ENCODE measurements around the gene SYTL2. TPM values are rescaled to one million over a fixed set of nuclear protein-coding genes. Genes with fewer than 3 reads are reported as not detected.

Gene SYTL2
- total and polyA plus RNA-seq, 2 experiments from 2014 or later: 3.4 to 7.2 TPM

DNA sequence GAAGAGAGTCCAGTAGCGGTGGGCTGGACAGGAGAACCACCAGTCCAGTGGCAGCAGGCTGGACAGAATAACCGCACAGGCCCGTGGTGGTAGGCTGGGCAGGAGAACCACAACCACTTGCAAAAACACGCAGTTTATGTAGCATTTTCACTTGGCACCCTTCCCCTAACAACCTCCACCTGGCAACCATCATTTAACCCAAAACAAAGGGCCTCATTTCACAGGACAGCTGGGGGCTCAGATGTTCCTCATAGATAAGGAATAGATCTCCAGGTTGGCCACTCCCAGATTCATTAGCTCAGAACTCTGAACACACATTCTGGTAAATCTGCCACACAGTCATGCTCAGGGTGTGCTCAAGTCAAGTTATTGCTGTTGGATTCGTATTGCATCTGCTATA is 41.2 kb downstream of the SYTL2 start:
- Mint-ChIP-seq H3K4me3 (no peak overlapping the region), H3K9me3 (peaks cover 6% of the 10 kb centered on the region; the same call in 2 of the 3 replicates), H3K4me1 (peaks cover 16% of the 10 kb centered on the region), H3K27me3 (ENCODE audit: insufficient read depth, low read depth, poor library complexity) (peaks cover 2% of the 10 kb centered on the region), H3K36me3 (ENCODE audit: low read depth) (no peaks in the 10 kb centered on the region; the same call in 2 of the 3 replicates), H3K27ac (no peak overlapping the region)
- no peak overlapping the region for H3K4me3 ChIP-seq
- no peaks in the 10 kb centered on the region for H3F3A ChIP-seq (replicated peaks; ENCODE audit: low read depth)
- H2AFZ ChIP-seq: no peak overlapping the region
- H4K20me1 ChIP-seq (replicated peaks; ENCODE audit: insufficient read depth): no peaks in the 10 kb centered on the region
- TF ChIP-seq STAT1 (IDR thresholded peaks at IDR 0.05; ENCODE audit: unreplicated experiment): no peak
- TF ChIP-seq POLR2AphosphoS5 (IDR thresholded peaks at IDR 0.05; ENCODE audit: low read depth): no peak
- no peak for TF ChIP-seq CREB1 (CRISPR knock-in tag; IDR thresholded peaks at IDR 0.05; ENCODE audit: low read depth)
- TF ChIP-seq NANOG (IDR thresholded peaks at IDR 0.05; ENCODE audit: borderline replicate concordance): no peak
- no peak for TF ChIP-seq EZH2 (IDR thresholded peaks at IDR 0.05; ENCODE audit: low read depth, unreplicated experiment)
- TF ChIP-seq, protein P1, sequence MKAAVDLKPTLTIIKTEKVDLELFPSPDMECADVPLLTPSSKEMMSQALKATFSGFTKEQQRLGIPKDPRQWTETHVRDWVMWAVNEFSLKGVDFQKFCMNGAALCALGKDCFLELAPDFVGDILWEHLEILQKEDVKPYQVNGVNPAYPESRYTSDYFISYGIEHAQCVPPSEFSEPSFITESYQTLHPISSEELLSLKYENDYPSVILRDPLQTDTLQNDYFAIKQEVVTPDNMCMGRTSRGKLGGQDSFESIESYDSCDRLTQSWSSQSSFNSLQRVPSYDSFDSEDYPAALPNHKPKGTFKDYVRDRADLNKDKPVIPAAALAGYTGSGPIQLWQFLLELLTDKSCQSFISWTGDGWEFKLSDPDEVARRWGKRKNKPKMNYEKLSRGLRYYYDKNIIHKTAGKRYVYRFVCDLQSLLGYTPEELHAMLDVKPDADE (IDR thresholded peaks at IDR 0.05): no peak
- TF ChIP-seq, protein P2, sequence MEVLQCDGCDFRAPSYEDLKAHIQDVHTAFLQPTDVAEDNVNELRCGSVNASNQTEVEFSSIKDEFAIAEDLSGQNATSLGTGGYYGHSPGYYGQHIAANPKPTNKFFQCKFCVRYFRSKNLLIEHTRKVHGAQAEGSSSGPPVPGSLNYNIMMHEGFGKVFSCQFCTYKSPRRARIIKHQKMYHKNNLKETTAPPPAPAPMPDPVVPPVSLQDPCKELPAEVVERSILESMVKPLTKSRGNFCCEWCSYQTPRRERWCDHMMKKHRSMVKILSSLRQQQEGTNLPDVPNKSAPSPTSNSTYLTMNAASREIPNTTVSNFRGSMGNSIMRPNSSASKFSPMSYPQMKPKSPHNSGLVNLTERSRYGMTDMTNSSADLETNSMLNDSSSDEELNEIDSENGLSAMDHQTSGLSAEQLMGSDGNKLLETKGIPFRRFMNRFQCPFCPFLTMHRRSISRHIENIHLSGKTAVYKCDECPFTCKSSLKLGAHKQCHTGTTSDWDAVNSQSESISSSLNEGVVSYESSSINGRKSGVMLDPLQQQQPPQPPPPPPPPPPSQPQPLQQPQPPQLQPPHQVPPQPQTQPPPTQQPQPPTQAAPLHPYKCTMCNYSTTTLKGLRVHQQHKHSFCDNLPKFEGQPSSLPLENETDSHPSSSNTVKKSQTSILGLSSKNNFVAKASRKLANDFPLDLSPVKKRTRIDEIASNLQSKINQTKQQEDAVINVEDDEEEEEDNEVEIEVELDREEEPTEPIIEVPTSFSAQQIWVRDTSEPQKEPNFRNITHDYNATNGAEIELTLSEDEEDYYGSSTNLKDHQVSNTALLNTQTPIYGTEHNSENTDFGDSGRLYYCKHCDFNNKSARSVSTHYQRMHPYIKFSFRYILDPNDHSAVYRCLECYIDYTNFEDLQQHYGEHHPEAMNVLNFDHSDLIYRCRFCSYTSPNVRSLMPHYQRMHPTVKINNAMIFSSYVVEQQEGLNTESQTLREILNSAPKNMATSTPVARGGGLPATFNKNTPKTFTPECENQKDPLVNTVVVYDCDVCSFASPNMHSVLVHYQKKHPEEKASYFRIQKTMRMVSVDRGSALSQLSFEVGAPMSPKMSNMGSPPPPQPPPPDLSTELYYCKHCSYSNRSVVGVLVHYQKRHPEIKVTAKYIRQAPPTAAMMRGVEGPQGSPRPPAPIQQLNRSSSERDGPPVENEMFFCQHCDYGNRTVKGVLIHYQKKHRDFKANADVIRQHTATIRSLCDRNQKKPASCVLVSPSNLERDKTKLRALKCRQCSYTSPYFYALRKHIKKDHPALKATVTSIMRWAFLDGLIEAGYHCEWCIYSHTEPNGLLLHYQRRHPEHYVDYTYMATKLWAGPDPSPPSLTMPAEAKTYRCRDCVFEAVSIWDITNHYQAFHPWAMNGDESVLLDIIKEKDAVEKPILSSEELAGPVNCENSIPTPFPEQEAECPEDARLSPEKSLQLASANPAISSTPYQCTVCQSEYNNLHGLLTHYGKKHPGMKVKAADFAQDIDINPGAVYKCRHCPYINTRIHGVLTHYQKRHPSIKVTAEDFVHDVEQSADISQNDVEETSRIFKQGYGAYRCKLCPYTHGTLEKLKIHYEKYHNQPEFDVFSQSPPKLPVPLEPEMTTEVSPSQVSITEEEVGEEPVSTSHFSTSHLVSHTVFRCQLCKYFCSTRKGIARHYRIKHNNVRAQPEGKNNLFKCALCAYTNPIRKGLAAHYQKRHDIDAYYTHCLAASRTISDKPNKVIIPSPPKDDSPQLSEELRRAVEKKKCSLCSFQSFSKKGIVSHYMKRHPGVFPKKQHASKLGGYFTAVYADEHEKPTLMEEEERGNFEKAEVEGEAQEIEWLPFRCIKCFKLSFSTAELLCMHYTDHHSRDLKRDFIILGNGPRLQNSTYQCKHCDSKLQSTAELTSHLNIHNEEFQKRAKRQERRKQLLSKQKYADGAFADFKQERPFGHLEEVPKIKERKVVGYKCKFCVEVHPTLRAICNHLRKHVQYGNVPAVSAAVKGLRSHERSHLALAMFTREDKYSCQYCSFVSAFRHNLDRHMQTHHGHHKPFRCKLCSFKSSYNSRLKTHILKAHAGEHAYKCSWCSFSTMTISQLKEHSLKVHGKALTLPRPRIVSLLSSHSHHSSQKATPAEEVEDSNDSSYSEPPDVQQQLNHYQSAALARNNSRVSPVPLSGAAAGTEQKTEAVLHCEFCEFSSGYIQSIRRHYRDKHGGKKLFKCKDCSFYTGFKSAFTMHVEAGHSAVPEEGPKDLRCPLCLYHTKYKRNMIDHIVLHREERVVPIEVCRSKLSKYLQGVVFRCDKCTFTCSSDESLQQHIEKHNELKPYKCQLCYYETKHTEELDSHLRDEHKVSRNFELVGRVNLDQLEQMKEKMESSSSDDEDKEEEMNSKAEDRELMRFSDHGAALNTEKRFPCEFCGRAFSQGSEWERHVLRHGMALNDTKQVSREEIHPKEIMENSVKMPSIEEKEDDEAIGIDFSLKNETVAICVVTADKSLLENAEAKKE (CRISPR knock-in tag; IDR thresholded peaks at IDR 0.05): no peak
- TF ChIP-seq ZNF114 (CRISPR knock-in tag; IDR thresholded peaks at IDR 0.05): no peak
- TF ChIP-seq JUNB (IDR thresholded peaks at IDR 0.05; ENCODE audit: unreplicated experiment): no peak
- TF ChIP-seq, protein P3, sequence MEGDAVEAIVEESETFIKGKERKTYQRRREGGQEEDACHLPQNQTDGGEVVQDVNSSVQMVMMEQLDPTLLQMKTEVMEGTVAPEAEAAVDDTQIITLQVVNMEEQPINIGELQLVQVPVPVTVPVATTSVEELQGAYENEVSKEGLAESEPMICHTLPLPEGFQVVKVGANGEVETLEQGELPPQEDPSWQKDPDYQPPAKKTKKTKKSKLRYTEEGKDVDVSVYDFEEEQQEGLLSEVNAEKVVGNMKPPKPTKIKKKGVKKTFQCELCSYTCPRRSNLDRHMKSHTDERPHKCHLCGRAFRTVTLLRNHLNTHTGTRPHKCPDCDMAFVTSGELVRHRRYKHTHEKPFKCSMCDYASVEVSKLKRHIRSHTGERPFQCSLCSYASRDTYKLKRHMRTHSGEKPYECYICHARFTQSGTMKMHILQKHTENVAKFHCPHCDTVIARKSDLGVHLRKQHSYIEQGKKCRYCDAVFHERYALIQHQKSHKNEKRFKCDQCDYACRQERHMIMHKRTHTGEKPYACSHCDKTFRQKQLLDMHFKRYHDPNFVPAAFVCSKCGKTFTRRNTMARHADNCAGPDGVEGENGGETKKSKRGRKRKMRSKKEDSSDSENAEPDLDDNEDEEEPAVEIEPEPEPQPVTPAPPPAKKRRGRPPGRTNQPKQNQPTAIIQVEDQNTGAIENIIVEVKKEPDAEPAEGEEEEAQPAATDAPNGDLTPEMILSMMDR (conservative IDR thresholded peaks at IDR 0.05; ENCODE audit: low read depth in 2 of 2): no peak
- H3K27me3 ChIP-seq (ENCODE audit: insufficient read depth): no peaks in the 10 kb centered on the region
- H3K27ac ChIP-seq (ENCODE audit: low read depth): no peak overlapping the region
- H3K4me1 ChIP-seq (ENCODE audit: insufficient read depth): no peaks in the 10 kb centered on the region; the same call in 1 of the 2 replicates
- ATAC-seq (no peak), DNase-seq (ENCODE audit: low spot score) (no peak)
- no peaks in the 10 kb centered on the region for H3K79me2 ChIP-seq (replicated peaks; ENCODE audit: insufficient read depth)
- H3K4me2 ChIP-seq: no peak overlapping the region
- H3K9me2 ChIP-seq (ENCODE audit: insufficient read depth): peaks cover 3% of the 10 kb centered on the region; the same call in 1 of the 2 replicates
- H3K36me3 ChIP-seq (ENCODE audit: insufficient read depth): no peaks in the 10 kb centered on the region

Data from GM23338 (cell line).